Keratinocyte (primary cell): ENCODE results near the gene SPON1. TPM values are rescaled to one million over a fixed set of nuclear protein-coding genes. Genes with fewer than 3 reads are reported as not detected.

ENCODE experiments used
- DNase-seq: peaks from one replicate; pipeline ENCODE4 v3.0.0-alpha.2; 2011; ENCODE audit warnings: low read depth, missing footprints, low spot score
- FAIRE-seq: peaks from 2 replicates; lab custom pipeline; 2011; peaks lifted over from hg19 to GRCh38; lab: Jason Lieb, UNC
- H2AFZ ChIP-seq: 2 replicates; pipeline ENCODE4 v1.6.0; 2012; ENCODE audit warnings: low read length, control low read depth, inconsistent platforms; ENCODE audit not compliant: control insufficient read depth
- H3K27ac ChIP-seq: 2 replicates; pipeline ENCODE4 v1.5.1; 2011; ENCODE audit warnings: low read length; ENCODE audit not compliant: control insufficient read depth, insufficient read depth
- H3K27me3 ChIP-seq: 3 replicates; pipeline ENCODE4 v1.6.0; 2011; ENCODE audit warnings: low read length; ENCODE audit not compliant: control insufficient read depth, insufficient read depth; ENCODE audit errors: extremely low read depth
- H3K36me3 ChIP-seq, 2 experiments: 2 replicates in 1 of 2; 3 replicates in 1 of 2; pipeline ENCODE4 v1.5.1; 2011; ENCODE audit warnings: low read length in 2 of 2, mild to moderate bottlenecking in 1 of 2; ENCODE audit not compliant: control insufficient read depth in 2 of 2, insufficient read depth in 2 of 2; ENCODE audit errors: extremely low read depth in 1 of 2
- H3K4me1 ChIP-seq: 3 replicates; pipeline ENCODE4 v1.5.1; 2011; ENCODE audit warnings: low read length; ENCODE audit not compliant: control insufficient read depth, insufficient read depth; ENCODE audit errors: extremely low read depth
- H3K4me2 ChIP-seq: 3 replicates; pipeline ENCODE4 v1.6.0; 2011; ENCODE audit warnings: low read depth, low read length; ENCODE audit not compliant: control insufficient read depth, insufficient read depth; ENCODE audit errors: extremely low read depth
- H3K4me3 ChIP-seq, 3 experiments: fragments of 200-600 bp in 1 of 3; sonication (generic) in 1 of 3; 2 replicates in 2 of 3; 3 replicates in 1 of 3; pipeline ENCODE4 v1.5.1; 2011 to 2016; ENCODE audit warnings: low read length in 3 of 3, mild to moderate bottlenecking in 3 of 3, control low read depth in 2 of 3, inconsistent platforms in 1 of 3, low read depth in 1 of 3, mixed read lengths in 1 of 3, mixed run types in 1 of 3, moderate library complexity in 1 of 3; ENCODE audit not compliant: control insufficient read depth in 2 of 3, insufficient read depth in 2 of 3; ENCODE audit errors: extremely low read depth in 1 of 3
- H3K79me2 ChIP-seq: 2 replicates; pipeline ENCODE4 v1.6.0; 2012; ENCODE audit warnings: low read length; ENCODE audit not compliant: control insufficient read depth, insufficient read depth
- H3K9ac ChIP-seq: 3 replicates; pipeline ENCODE4 v1.6.0; 2011; ENCODE audit warnings: low read length; ENCODE audit not compliant: control insufficient read depth, insufficient read depth; ENCODE audit errors: extremely low read depth
- H3K9me1 ChIP-seq: 3 replicates; pipeline ENCODE4 v1.6.0; 2011; ENCODE audit warnings: low read length; ENCODE audit not compliant: control insufficient read depth, insufficient read depth; ENCODE audit errors: extremely low read depth
- H3K9me3 ChIP-seq: 2 replicates; pipeline ENCODE4 v1.5.1; 2012; ENCODE audit warnings: low read depth, low read length; ENCODE audit not compliant: control insufficient read depth
- H4K20me1 ChIP-seq: 3 replicates; pipeline ENCODE4 v1.6.0; 2011; ENCODE audit warnings: low read length; ENCODE audit not compliant: control insufficient read depth, insufficient read depth; ENCODE audit errors: extremely low read depth
- EZH2 ChIP-seq: IDR thresholded peaks from one replicate; pipeline ENCODE4 v1.6.1; 2012; ENCODE audit warnings: inconsistent platforms, mild to moderate bottlenecking, low read length, moderate library complexity
- dilution Hi-C: fragments of 300-500 bp; cut with MboI; formaldehyde crosslinking; loops from one replicate; pipeline ENCODE4 v1.7.0; 2020; ENCODE audit warnings: low sequenced_read_pairs; ENCODE audit not compliant: extremely low pct_ligation_motif_present
- polyA plus RNA-seq, 5 experiments: library from polyadenylated mRNA; depleted of rRNA in 3 of 5; stranded (reverse) in 3 of 5; stranded (forward) in 1 of 5; unstranded in 1 of 5; fragments of >200 nt; gene quantifications; 1 replicate in 1 of 5; 2 replicates in 3 of 5; 3 replicates in 1 of 5; pipeline versions ENCODE4 v1.2.1 to v1.2.3, GENCODE V29; 2011 to 2012; ENCODE audit warnings: missing spikeins in 2 of 5, low read depth in 1 of 5, low replicate concordance in 1 of 5
- TF ChIP-seq, protein P1 (sequence below), 3 experiments: IDR thresholded peaks in 1 of 3; conservative IDR thresholded peaks in 1 of 3; optimal IDR thresholded peaks in 1 of 3; 2 replicates in 2 of 3; 3 replicates in 1 of 3; pipeline versions ENCODE3 to v1.5.1; 2011; ENCODE audit warnings: low read length in 3 of 3, mild to moderate bottlenecking in 3 of 3, moderate library complexity in 2 of 3, control low read depth in 1 of 3, inconsistent platforms in 1 of 3; ENCODE audit not compliant: insufficient read depth in 2 of 3; ENCODE audit errors: extremely low read depth in 1 of 3

SPON1 gene
- polyA plus RNA-seq, 1 donor (not counting 4 experiments of a cell fraction or from before 2014, with no cell fraction given): not detected

GRCh38 chr11:14223636-14224288 is 261.2 kb downstream of the SPON1 start:
- DNase-seq (no peak), FAIRE-seq (no peak)
- TF ChIP-seq, protein P1, sequence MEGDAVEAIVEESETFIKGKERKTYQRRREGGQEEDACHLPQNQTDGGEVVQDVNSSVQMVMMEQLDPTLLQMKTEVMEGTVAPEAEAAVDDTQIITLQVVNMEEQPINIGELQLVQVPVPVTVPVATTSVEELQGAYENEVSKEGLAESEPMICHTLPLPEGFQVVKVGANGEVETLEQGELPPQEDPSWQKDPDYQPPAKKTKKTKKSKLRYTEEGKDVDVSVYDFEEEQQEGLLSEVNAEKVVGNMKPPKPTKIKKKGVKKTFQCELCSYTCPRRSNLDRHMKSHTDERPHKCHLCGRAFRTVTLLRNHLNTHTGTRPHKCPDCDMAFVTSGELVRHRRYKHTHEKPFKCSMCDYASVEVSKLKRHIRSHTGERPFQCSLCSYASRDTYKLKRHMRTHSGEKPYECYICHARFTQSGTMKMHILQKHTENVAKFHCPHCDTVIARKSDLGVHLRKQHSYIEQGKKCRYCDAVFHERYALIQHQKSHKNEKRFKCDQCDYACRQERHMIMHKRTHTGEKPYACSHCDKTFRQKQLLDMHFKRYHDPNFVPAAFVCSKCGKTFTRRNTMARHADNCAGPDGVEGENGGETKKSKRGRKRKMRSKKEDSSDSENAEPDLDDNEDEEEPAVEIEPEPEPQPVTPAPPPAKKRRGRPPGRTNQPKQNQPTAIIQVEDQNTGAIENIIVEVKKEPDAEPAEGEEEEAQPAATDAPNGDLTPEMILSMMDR (optimal IDR thresholded peaks at IDR 0.05 in 1 of 3, IDR thresholded peaks at IDR 0.05 in 1 of 3, conservative IDR thresholded peaks at IDR 0.05 in 1 of 3; ENCODE audit: extremely low read depth in 1 of 3, insufficient read depth in 2 of 3, low read length in 3 of 3): no peak
- TF ChIP-seq EZH2: no peak
- no peak overlapping the region for H3K4me3 ChIP-seq
- H3K4me1 ChIP-seq: no peaks in the 10 kb centered on the region
- no peaks in the 10 kb centered on the region for H3K79me2 ChIP-seq
- H3K4me2 ChIP-seq: no peak overlapping the region
- no peak overlapping the region for H3K9ac ChIP-seq
- dilution Hi-C loops: no loop called here
- H4K20me1 ChIP-seq: no peaks in the 10 kb centered on the region
- no peak overlapping the region for H2AFZ ChIP-seq
- peaks cover 1% of the 10 kb centered on the region for H3K27me3 ChIP-seq
- H3K36me3 ChIP-seq: no peaks in the 10 kb centered on the region
- no peaks in the 10 kb centered on the region for H3K9me3 ChIP-seq
- H3K9me1 ChIP-seq: no peaks in the 10 kb centered on the region
- no peak overlapping the region for H3K27ac ChIP-seq

- no peaks in the 10 kb centered on the region for H3K9me1 ChIP-seq
- H3K36me3 ChIP-seq: no peaks in the 10 kb centered on the region
- FAIRE-seq (no peak), DNase-seq (no peak)
- no peak overlapping the region for H3K27ac ChIP-seq
- H3K79me2 ChIP-seq: no peaks in the 10 kb centered on the region
- TF ChIP-seq, protein P1 (optimal IDR thresholded peaks at IDR 0.05 in 1 of 3, IDR thresholded peaks at IDR 0.05 in 1 of 3, conservative IDR thresholded peaks at IDR 0.05 in 1 of 3; ENCODE audit: extremely low read depth in 1 of 3, insufficient read depth in 2 of 3, low read length in 3 of 3): no peak
- TF ChIP-seq EZH2: no peak
- dilution Hi-C loops: no loop called here
- H4K20me1 ChIP-seq: no peaks in the 10 kb centered on the region
- no peak overlapping the region for H2AFZ ChIP-seq
- no peak overlapping the region for H3K4me2 ChIP-seq
- no peaks in the 10 kb centered on the region for H3K4me1 ChIP-seq
- no peak overlapping the region for H3K9ac ChIP-seq
- no peak overlapping the region for H3K4me3 ChIP-seq
- no peaks in the 10 kb centered on the region for H3K9me3 ChIP-seq
- peaks cover 7% of the 10 kb centered on the region for H3K27me3 ChIP-seq
These were observed 261.9 kb downstream of the SPON1 start for GRCh38 chr11:14224395-14224794.
